Panc1 (cell line): ENCODE results near the gene FLYWCH1.

Experiments
- CTCF ChIP-seq: fragments of 450-650 bp; IDR thresholded peaks from 2 replicates; pipeline ENCODE4 v1.5.1; 2017; ENCODE audit warnings: mild to moderate bottlenecking
- REST ChIP-seq, 2 experiments: IDR thresholded peaks; 2 replicates each; pipeline ENCODE4 v1.6.1; 2011 to 2012; ENCODE audit warnings: low read depth in 2 of 2, control low read depth in 1 of 2, low read length in 1 of 2, mild to moderate bottlenecking in 1 of 2, moderate library complexity in 1 of 2; ENCODE audit not compliant: insufficient read depth in 1 of 2
- SIN3A ChIP-seq: IDR thresholded peaks from 2 replicates; pipeline ENCODE4 v1.6.1; 2012; ENCODE audit warnings: low read depth, mild to moderate bottlenecking, low read length, moderate library complexity, borderline replicate concordance; ENCODE audit not compliant: insufficient read depth

DNA sequence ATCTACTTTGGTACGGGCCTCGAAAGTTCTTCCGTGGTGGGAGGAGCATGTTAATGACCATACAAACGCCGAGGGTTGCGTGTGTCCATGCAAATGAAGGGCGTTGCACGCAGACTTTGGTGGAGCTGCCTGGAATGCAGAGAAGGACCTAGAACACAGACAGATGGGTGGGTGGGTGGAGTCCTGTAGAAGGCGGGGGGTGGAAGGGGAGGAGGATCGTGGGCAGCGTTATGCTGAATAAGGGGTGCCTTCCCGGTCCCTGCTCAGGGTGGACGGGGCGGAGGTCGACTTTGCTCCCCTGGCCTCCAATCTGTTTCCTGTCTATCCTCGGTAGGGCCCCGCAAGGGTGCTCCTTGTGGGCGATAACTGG is 56.6 kb downstream of the FLYWCH1 start:
- TF ChIP-seq CTCF: no peak
- no peak for TF ChIP-seq REST (IDR thresholded peaks at IDR 0.05; ENCODE audit: insufficient read depth in 1 of 2, low read depth in 2 of 2, low read length in 1 of 2)
- TF ChIP-seq SIN3A: no peak
